Stimulated activated CD8-positive, alpha-beta memory T cell treated with anti-CD3 and anti-CD28 coated beads, Interleukin-12 subunit alpha, Interleukin-12 subunit beta, amount 100 ng/mL, for 24 hours (primary cell): ENCODE measurements around the gene STKLD1.
"Not testable (repeated sequence)": the region's sequence is repeated elsewhere in the genome, so short reads cannot be mapped to it uniquely, and the experiment has no call there.

Experiments
- DNase-seq: peaks from one replicate; pipeline ENCODE4 v3.0.0-alpha.2; 2020; ENCODE audit errors: extremely low read depth

Gene STKLD1

DNA sequence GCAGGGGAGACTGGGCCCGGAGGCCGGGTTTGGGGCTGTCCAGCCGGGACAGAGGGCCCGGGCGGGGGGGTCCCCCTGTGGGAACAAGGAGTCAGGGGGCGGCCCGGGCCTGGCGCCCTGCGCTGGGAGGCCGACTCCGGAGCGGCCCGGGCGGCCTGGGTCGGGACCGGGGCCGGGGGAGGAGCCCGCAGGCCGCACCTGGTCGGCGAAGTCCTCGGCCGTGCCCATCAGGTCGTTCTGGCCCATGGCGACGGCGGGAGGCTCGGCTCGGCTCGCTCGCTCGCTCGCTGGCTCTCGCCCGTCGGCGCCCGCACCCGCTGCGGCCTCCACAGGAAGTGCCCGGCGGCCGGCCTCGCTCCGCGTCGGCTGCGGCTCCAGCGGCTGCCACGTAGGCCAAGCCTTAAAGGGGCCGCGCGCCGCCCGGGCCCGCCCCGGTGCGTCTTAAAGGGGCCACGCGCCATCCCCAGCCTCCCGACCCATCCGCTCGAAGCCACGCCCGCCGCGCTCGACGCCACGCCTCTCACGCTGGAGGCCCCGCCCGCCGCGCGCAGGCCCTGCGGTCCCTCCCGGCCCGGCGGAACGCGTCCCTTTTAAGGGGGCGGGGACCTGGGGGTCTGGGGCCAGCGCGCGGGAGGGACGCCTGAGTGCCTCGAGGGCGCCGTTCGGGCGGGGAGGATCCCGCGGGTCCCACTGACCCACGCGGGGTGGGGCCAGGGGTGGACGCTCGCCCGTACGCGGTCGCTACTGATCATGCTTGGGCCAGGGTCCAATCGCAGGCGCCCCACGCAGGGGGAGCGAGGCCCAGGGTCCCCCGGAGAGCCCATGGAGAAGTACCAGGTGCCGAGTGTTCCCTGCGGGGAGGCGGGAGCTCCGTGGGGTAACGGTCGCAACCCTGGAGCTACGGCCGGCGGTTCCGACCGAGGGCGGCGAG is at the start of gene STKLD1, which contains the start of gene SURF4:
Gene STKLD1 (plus strand): TSS at position 643 of the 931 bp plus-strand sequence. CDS start 108 bp downstream, at position 751.
Gene SURF4 (minus strand): TSS at position 337 of the 931 bp plus-strand sequence. CDS start 91 bp downstream, at position 246.
- DNase-seq = peak; percentile 89

DNA sequence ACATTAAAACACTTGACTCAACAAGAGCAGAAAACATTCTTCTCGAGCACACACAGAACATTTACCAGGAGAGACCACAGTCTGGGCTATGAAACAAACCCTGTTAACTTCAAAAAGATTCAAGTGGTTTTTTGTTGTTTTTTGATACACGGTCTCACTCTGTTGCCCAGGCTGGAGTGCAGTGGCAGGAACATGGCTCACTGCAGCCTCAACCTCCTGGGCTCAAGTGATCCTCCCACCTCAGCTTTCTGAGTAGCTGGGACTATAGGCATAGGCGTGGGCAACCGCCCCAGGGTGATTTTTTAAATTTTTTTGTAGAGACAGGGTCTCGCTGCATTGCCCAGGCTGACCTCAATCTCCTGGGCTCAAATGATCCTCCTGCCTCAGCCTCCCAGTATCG is 49.1 kb upstream of the STKLD1 start:
- not testable (repeated sequence) for DNase-seq

DNA sequence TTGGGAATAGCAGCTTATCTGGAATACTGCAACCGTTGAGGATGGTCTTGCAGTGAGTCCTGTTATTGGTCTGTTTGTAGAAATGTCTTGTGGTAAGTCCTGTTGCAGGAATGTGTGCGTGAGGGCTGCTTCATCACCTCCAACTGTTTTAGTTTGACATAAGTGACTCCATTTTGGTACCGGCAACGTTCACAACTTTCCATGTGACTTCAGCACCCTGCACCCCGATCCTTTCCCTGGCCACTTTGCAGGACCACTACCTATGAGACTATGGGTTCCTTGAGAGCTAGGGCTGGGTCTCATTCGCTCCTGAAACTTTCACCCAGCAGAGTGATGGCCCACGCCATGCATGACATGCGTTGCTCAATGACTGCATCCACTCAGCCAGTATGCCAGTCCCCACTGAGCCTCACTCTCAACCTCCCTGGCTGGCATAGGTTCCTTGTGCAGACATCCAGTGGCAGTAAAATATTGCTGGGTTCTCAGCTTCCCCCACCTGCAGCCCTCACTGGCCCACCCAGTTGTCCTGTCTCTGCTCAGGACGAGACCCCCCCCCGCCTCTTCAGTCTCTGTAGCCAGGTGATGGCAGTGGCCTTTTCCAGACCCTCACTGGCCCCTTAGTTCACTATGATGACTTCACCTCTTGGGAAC is 48.2 kb upstream of the STKLD1 start:
- DNase-seq = no peak

DNA sequence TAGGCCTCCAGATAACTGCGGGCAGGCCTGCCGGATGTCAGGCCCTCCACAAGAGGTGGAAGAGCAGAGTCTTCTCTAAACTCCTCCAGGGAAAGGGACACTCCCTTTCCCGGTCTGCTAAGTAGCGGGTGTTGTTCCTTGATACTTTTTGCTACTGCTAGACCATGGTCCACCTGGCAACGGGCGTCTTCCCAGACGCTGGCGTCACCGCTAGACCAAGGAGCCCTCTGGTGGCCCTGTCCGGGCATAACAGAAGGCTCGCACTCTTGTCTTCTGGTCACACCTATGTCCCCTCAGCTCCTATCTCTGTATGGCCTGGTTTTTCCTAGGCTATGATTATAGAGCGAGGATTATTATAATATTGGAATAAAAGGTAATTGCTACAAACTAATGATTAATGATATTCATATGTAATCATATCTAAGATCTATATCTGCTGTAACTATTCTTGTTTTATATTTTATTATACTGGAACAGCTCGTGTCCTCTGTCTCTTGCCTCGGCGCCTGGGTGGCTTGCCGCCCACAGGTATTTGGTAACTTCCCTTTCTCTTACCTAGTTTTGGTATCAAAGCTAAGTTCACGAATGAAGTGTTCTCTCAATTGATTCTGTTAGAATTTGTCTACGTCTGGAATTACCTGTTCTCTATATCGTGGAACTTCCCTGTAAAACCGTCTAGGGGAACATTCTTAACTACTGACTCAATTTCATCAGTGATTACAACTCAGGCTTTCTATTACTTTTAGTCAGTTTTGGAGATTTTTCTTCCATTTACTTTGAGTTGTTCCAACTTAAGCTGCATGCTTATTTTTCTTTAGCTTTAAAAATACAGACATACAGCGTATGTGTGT is 46.6 kb upstream of the STKLD1 start:
- not testable (repeated sequence) for DNase-seq

DNA sequence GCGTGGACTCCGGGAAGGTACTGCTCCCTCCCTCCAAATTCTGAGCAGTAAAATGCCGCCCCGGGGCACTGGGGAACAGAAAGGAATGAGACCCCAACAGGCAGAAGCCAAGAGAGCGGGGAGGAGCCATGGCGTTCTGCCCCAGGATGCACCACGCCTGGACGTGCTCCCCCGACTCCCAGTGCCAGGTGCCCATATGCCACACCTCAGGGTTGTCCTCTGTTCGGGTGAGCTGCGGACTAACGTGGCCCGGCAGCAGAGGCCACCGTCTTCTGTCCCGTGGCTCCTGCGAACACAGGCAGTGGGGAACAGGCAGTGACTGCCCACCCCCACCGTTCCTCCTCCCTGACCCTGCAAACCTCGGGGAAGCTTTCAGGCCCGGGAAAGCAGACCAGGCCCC is 44.9 kb upstream of the STKLD1 start:
- no peak for DNase-seq

DNA sequence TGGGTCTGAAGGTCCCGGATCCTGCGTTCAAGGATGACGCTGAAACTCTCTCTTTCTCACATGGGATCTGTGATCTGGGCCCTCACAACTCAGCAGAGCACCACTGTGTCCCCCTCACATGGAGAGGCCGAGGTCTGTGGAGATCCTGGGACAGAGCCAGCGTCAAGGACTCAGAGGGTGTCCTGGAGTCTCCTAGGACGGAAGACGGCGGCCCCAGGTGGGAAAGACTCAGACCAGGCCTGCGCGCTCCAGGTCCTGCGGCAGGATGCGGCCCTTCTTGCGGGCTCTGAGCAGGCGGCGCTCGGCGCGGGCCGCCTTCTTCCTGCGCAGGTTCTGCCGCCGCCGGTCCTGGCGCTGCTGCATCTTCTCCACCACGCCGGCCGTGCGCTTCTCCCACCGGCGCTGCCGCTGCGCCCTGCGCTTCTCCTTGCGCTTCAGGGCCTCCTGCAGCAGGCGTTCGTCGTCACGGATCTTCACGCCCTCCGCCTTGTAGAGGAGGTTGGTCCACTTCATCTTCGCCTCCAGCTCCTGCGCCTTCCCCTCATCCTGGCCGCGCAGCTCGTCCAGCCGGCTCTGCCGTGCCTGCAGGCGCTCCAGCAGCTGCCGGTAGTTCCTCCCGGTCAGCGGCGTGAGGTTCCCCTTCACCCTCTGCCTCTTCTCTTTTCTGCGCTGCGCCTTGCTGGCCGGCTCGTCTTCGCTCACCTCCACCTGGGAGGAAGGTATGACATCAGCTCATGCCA is 44.4 kb upstream of the STKLD1 start:
- DNase-seq = no peak

DNA sequence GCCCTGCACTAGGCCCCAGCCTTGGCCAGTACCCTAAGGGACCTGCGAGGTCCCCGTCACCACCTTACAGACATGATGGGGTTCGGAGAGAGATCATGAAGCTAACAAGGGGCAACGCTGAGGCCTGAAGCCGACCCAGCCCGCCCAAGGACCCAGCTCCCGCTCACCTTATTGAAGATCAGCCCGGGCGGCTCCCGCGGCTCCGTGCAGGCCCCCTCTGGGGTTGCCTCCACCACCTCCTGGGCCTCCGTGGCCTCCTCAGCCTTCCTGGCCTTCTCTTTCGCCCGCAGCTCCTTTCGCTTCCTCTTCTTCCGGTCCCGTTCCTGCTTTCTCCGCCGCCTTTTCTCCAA is 43.8 kb upstream of the STKLD1 start:
- DNase-seq = no peak

DNA sequence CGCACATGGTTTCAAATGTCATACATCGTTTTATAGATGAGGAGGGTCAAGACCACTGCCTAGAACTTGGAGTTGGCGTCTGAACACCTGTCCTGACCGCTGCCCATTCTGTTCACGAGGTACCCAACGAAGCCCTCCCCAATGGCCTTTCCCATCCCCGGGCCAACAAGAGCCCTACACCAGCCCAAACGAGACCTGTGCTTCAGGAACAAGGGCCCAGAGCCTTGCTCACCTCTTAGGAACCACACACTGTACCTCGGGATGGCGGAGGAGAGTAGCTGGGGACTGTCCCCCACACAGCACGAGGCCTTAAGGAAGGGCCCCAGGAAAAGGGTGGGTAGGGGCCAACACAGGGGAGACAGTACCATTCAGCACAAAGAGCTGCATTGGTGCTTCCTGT is 43.2 kb upstream of the STKLD1 start:
- DNase-seq = no peak

DNA sequence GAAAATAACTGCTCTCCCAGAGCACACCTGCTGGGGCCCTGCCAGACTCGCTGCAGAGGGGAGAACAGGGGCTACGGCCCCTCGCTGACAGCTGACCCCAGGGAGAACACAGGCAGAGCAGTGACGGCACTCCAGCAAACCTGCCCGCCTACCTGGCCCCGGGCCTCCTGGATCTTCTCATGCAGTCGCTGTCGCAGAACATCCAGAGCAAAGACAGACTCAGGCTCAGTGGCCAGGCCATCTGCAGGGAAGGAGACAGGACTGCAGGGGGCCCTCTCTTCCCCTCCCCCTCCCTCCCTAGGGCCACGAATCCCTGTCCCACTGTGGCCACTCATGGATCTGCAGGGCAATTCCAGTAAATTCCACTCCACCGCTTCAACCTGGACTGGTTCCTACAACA is 42.6 kb upstream of the STKLD1 start:
- DNase-seq = no peak

DNA sequence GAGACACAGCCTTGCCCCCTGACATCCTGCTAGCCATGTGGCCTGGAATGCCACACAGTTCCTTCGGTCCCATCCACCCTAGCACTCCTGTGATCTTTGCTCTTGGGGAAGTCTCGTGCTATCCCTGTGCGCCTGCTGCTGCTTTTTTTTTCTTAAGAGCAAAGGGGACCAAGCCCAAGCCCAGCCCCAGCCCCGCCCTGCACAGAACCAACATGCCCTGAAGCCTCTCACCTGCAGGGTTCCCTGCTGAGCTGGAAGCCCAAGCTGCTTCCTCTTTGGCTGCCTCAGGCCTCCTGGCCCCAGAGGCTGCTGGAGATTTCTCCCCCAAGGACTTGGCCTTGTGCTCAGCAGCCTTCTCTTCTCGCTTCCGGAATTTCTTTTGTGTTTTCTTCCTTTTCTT is 42.0 kb upstream of the STKLD1 start:
- no peak for DNase-seq

DNA sequence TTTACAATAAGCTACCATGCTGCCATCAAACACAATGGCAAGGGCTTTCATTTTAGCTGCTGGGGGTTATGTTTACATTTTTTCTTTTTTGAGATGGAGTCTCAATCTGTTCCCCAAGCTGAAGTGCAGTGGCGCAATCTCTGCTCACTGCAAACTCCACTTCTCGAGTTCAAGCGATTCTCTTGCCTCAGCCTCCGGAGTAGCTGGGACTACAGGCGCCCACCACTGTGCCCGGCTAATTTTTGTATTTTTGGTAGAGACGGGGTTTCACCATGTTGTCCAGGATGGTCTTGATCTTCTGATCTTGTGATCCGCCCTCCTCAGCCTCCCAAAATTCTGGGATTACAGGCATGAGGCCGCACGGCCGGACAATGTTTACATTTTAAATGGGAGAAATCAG is 41.3 kb upstream of the STKLD1 start:
- DNase-seq = not testable (repeated sequence)

DNA sequence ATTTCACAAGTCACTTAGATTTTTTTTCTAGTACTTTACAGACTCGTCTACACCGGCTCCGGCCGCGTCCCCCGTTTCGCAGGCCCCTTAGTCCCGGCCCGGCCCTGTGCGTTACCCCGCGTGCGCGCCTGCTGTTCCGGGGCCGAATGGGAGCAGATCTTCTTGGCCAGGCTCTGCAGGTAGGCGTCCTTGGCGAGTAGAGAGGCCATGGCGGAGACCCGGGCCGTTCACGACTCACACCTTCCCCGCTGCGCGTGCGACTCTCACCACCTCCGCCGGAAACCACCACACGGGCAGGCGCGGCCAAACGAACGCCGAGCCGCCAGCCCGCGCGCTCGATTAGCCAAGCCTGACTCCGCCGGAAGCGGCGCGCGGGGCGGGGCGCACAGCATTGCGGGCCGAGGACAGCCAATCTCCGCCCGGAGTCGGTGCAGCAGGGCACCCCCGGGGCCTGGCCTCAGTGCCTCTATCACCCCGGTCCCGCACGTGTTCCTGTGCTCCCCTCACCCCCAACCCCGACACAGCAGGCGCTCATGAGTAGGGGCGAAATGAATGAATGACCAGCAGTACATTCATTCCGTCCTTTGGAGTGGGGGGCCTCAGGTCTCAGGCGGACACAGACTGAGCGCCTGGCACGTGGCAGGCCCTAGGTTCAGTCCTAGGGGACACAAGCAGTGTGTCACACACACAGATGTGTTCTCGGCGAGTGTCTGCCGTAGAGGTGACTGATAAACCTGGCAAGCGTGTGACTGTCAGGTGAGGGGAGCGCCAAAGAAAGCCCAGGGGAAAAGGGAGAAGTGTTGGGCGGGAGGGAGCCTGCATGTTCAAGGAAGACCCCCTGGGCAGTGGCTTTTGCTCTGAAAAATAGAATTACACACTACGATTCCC is 40.0 kb upstream of the STKLD1 start, which contains the start of gene SURF6:
Gene SURF6 (minus strand): TSS at position 265 of the 888 bp plus-strand sequence. CDS start 56 bp downstream, at position 209.
- DNase-seq = peak; percentile 89

DNA sequence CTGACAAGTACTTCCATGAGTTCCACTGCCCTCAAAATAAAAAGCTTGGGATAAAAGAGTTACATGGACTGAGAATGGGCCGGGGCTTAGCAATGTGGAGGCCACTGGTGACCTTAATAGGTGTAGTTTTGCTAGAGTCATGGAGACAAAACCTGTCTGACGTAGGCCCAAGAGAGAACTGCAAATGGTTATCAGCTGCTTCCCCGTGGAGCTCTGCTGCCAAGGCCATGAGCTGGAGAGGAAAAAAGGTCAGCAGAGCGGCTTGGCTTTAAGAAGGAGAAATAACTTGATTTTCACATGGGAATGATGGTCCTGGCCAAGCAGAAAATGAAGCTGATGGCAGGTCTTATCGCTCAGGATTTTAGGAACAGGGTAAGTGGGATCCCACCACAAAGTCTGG is 36.5 kb upstream of the STKLD1 start:
- DNase-seq = no peak

DNA sequence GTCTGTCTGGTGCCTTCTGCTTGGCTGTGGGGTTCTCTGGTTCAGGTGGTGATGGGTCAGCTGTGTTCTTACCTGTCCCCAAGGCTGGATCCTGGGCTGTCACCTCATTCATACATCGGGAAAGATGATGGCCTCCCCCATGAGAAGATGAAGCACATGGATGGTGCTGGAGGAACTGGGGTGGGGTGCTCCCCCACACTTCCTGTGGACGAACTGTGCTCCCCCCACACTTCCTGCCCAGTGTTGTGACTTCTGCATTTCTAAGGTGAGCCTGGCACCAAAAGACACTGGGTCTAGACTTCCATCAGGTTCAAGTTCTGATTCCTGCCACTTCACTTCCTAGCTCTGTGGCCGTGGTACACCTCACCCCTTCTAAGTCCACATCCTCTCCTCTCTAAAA is 35.9 kb upstream of the STKLD1 start:
- DNase-seq = no peak

DNA sequence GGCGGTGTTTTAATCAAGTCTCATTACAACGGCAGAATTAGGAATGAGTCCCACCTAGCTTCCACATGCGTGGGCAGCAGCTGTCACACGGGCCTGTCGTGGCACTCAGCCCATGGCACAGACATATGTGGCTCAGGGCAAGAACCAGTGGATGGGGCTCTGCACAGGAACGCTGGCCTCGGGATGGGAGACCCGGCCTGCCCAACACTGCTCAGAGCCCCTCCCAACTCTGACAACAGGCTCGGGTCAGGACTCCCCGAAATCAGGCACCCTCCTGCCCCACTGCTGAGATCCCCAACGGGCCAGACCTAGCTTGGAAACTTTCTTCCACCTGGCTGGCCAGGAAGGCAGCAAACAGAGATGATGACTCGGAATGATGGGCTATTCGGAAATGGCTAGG is 35.2 kb upstream of the STKLD1 start:
- DNase-seq = no peak

DNA sequence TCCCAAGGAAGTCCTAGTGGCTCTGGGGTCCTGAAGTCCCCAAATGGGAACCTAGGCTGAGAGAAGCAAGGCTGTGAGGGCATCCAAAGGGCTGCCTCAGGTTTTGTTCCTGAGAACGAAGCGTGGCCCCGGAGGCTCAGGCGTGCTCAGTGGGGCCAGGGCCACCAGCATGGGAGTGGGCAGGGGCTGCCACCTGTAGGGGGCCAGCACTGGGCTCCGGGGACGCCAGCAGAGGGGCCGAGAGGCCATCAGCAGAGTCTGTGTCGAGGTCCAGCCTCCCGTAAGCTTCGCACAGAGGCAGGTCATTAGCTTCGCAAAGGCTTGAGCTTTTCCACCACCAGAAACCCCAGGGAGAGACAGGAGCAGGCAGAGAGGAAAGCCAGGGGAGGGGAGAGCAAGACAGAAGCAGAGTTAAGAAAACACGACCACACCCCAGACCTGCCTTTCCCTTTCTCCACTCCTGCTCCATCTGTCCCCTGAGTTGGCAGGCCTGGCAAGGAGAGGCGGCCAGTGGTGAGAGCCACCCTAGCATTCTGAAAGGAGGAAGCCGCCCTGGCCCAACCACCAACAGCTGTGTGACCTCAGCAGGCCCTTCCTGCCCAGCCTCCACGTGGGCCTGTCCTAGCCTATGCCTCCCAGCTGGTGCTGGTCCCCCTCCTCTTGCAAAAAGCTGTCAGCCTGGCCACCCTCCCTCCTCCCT is 34.6 kb upstream of the STKLD1 start:
- no peak for DNase-seq

DNA sequence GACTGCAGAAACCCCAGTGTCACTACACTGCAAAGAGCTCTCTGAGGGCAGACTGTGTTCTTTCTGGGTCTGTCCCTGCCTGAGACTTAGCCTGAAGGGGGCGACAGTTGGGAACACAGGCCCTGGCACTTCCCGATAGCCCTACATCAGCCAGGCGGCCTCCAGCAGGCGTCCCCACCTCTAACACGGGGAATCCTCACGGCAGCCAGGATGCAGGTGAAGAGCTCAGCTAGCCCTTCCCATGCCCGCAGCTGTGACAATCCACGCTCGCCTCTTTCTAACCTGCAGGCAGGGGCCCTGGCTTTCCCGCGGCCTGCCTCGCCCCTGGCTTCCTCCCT is 34.1 kb upstream of the STKLD1 start:
- DNase-seq = no peak

DNA sequence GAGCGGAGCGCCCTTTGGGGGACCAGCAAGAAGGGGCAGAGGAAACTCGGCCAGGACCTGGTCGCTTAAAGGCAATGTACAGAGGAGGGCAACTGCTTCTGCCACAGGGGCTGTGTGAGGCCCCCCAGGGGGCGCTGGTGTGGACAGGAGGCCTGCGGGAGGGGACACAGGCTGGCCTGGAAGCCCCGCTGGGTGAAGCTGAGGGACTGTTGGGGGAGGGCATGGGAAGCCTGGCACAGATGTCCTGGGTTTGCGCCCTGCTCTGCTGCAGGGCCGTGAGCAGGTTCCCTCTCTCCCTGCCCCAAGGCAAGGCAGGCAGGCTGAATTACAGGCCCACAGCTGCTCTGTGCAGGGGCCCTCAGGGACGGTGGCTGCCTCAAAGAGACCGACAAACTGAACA is 33.6 kb upstream of the STKLD1 start:
- DNase-seq = no peak

DNA sequence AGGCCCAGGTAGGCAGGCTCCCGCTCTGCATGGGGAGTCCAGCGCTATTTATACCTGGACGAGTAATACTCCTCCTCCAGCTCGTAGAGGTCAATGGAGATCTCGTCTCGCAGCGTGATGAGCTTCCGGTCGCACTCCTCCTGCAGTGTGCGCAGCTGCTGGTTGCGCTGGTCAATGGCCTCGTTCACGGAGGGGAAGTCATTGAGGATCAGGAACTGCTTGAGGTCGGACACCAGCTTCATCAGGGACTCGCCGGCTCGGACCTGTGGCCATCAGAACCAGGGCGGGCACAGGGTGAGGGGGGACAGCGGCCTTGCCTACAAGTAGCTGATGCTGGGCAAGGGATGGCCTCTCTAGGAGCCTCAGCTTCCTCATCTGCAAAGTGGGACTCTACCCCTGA is 32.1 kb upstream of the STKLD1 start:
- DNase-seq = no peak

DNA sequence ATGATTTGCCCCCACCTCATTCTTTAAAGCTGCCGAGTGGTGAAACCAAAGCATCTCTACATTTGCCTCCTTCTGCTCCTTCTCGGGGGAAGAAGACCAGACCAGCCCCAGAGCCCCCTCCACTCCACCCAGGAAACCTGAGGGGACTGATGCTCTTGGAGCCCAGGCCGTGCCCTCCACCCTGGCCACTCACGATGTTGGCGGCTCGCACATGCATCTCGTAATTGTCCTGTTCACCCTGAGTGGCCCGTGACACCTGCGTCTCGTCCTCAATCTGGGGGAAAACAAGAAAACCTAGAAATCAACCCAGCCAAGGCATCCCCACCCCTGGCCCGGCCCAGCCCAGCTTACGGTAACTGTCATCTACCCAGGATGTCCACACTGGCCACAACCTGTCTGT is 31.2 kb upstream of the STKLD1 start:
- DNase-seq = no peak
